Measurements from ENCODE around the gene KAT2B.

DNA sequence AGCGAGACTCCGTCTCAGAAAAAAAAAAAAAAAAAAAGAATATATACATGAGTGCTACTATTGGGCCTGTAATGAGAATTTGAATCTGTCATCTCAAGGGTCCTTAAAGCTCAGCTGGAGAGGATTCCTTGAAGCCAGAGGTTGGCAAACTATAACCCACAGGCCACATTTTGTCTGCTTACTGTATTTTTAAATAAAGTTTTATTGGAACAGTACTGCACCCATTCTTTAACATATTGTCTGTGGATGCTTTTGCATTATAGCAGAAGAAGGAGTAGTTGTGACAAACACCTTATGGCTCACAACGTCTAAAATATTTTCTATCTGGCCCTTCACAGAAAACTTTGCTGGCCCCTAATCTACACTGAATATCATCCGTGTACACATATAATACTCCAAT, 85.0 kb downstream of the KAT2B start:
- TF ChIP-seq, protein P1, sequence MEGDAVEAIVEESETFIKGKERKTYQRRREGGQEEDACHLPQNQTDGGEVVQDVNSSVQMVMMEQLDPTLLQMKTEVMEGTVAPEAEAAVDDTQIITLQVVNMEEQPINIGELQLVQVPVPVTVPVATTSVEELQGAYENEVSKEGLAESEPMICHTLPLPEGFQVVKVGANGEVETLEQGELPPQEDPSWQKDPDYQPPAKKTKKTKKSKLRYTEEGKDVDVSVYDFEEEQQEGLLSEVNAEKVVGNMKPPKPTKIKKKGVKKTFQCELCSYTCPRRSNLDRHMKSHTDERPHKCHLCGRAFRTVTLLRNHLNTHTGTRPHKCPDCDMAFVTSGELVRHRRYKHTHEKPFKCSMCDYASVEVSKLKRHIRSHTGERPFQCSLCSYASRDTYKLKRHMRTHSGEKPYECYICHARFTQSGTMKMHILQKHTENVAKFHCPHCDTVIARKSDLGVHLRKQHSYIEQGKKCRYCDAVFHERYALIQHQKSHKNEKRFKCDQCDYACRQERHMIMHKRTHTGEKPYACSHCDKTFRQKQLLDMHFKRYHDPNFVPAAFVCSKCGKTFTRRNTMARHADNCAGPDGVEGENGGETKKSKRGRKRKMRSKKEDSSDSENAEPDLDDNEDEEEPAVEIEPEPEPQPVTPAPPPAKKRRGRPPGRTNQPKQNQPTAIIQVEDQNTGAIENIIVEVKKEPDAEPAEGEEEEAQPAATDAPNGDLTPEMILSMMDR (IDR thresholded peaks at IDR 0.05) = no peak
- no peak for TF ChIP-seq POLR2A (IDR thresholded peaks at IDR 0.05)
